D341Med (cell line): ENCODE data around the gene SUPT20H.

Source experiments
- DNase-seq: peaks from one replicate; pipeline ENCODE4 v3.0.0; 2012; ENCODE audit warnings: low spot score

Gene SUPT20H

GRCh38 chr13:37058910-37059847 lies at the start of gene SUPT20H:
Gene SUPT20H (minus strand): TSS chr13:37059688. CDS start chr13:37051490, 8,198 bp downstream.
- peak; percentile 97 for DNase-seq

- DNase-seq: no peak
Measured at GRCh38 chr13:37109051-37109678, 49.7 kb upstream of the SUPT20H start.

GRCh38 chr13:37107868-37108267 lies 48.4 kb upstream of the SUPT20H start:
- no peak for DNase-seq

GRCh38 chr13:37107456-37107855 lies 48.0 kb upstream of the SUPT20H start:
- DNase-seq: no peak

GRCh38 chr13:37106642-37107041 lies 47.2 kb upstream of the SUPT20H start:
- no peak for DNase-seq

GRCh38 chr13:37105251-37105714 lies 45.8 kb upstream of the SUPT20H start, which contains the start of gene CSNK1A1L:
Gene CSNK1A1L (minus strand): TSS chr13:37105664. CDS start chr13:37105256, 408 bp downstream.
- DNase-seq: no peak

GRCh38 chr13:37102896-37103295 lies 43.4 kb upstream of the SUPT20H start:
- no peak for DNase-seq

GRCh38 chr13:37101201-37101600 lies 41.7 kb upstream of the SUPT20H start:
- DNase-seq: no peak

- no peak for DNase-seq
Measured at GRCh38 chr13:37100731-37101130, 41.2 kb upstream of the SUPT20H start.

- no peak for DNase-seq
Measured at GRCh38 chr13:37097076-37097475, 37.6 kb upstream of the SUPT20H start.

- no peak for DNase-seq
Measured at GRCh38 chr13:37094840-37095239, 35.4 kb upstream of the SUPT20H start.

GRCh38 chr13:37094099-37094498 lies 34.6 kb upstream of the SUPT20H start:
- DNase-seq: no peak

- DNase-seq: no peak
Measured at GRCh38 chr13:37091835-37092234, 32.3 kb upstream of the SUPT20H start.

- DNase-seq: no peak
Measured at GRCh38 chr13:37090912-37091311, 31.4 kb upstream of the SUPT20H start.

GRCh38 chr13:37089495-37089894 lies 30.0 kb upstream of the SUPT20H start:
- no peak for DNase-seq

GRCh38 chr13:37087486-37087885 lies 28.0 kb upstream of the SUPT20H start:
- DNase-seq: no peak

- no peak for DNase-seq
Measured at GRCh38 chr13:37085606-37086005, 26.1 kb upstream of the SUPT20H start.

GRCh38 chr13:37076818-37077217 lies 17.3 kb upstream of the SUPT20H start:
- DNase-seq: no peak

GRCh38 chr13:37075164-37075563 lies 15.7 kb upstream of the SUPT20H start:
- no peak for DNase-seq

GRCh38 chr13:37074703-37075102 lies 15.2 kb upstream of the SUPT20H start:
- no peak for DNase-seq

GRCh38 chr13:37072024-37072423 lies 12.5 kb upstream of the SUPT20H start:
- DNase-seq: no peak

- DNase-seq: no peak
Measured at GRCh38 chr13:37070956-37071355, 11.5 kb upstream of the SUPT20H start.

- DNase-seq: no peak
Measured at GRCh38 chr13:37070145-37070695, 10.7 kb upstream of the SUPT20H start.
